ENCODE data around the gene THSD1.

- TF ChIP-seq, protein P1, sequence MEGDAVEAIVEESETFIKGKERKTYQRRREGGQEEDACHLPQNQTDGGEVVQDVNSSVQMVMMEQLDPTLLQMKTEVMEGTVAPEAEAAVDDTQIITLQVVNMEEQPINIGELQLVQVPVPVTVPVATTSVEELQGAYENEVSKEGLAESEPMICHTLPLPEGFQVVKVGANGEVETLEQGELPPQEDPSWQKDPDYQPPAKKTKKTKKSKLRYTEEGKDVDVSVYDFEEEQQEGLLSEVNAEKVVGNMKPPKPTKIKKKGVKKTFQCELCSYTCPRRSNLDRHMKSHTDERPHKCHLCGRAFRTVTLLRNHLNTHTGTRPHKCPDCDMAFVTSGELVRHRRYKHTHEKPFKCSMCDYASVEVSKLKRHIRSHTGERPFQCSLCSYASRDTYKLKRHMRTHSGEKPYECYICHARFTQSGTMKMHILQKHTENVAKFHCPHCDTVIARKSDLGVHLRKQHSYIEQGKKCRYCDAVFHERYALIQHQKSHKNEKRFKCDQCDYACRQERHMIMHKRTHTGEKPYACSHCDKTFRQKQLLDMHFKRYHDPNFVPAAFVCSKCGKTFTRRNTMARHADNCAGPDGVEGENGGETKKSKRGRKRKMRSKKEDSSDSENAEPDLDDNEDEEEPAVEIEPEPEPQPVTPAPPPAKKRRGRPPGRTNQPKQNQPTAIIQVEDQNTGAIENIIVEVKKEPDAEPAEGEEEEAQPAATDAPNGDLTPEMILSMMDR (IDR thresholded peaks at IDR 0.05), result no peak
- no peak for TF ChIP-seq EZH2 (IDR thresholded peaks at IDR 0.05; ENCODE audit: borderline replicate concordance, insufficient read depth, low read depth, low read length, poor library complexity, severe bottlenecking)
Measured at GRCh38 chr13:52449331-52450011, 43.5 kb upstream of the THSD1 start.

Data from B cell (primary cell).